ENCODE data around the gene CD47. TPM values are rescaled to one million over a fixed set of nuclear protein-coding genes. Genes with fewer than 3 reads are reported as not detected.
A peak's percentile ranks its signal among the peaks of the same experiment; 100 is the strongest.

Gene CD47
- total and polyA plus RNA-seq, 10 of the 15 experiments (the other 5 are each of a cell fraction or from before 2014, with no cell fraction given) = 22.9 to 175 (median 81.1) TPM

- peak overlapping the region; percentile 95 for H3K4me3 ChIP-seq
- H3K36me3 ChIP-seq (ENCODE audit: control insufficient read depth in 2 of 2, insufficient read depth in 2 of 2, low read length in 1 of 2) = peaks cover 0 to 2% of the 10 kb centered on the region in 2 experiments; a peak in 2 of 4 replicates
- no peak overlapping the region for H2AFZ ChIP-seq (ENCODE audit: control insufficient read depth, low read depth, low read length)
- CTCF ChIA-PET = interaction anchor here (1.5 to 1.9 kb wide), 2 partner anchors 39 to 67 kb away, joined by 5 to 7 read pairs; no protein-coding TSS in a partner anchor
- FAIRE-seq (peak; percentile 7), ATAC-seq (no peak), DNase-seq (ENCODE audit: low read depth, low spot score) (no peak)
- H3K9ac ChIP-seq (ENCODE audit: control insufficient read depth, insufficient read depth, low read length) = peak overlapping the region; percentile 11; the same call in 1 of the 2 replicates
- peaks cover 100% of the 10 kb centered on the region for H3K79me2 ChIP-seq (ENCODE audit: control insufficient read depth, insufficient read depth, low read length)
- peak overlapping the region; percentile 83 for H3K4me2 ChIP-seq (ENCODE audit: control insufficient read depth, insufficient read depth)
- H4K20me1 ChIP-seq (ENCODE audit: control insufficient read depth, insufficient read depth) = no peaks in the 10 kb centered on the region; the same call in 1 of the 2 replicates
- POLR2A ChIA-PET = no interaction called here
- BruUV-seq (replicated peaks) = no TSS peak
- RAD21 ChIA-PET (ENCODE audit: unreplicated experiment) = interaction anchor here (1.0 to 3.3 kb wide), 3 partner anchors 13 to 38 kb away, joined by 3 to 23 read pairs (median 6); no protein-coding TSS in a partner anchor
- no peaks in the 10 kb centered on the region for H3K27me3 ChIP-seq (replicated peaks in 1 of 2; ENCODE audit: control insufficient read depth in 2 of 2, insufficient read depth in 2 of 2, low read length in 1 of 2)
- TF ChIP-seq TBL1XR1 (IDR thresholded peaks at IDR 0.05; ENCODE audit: low read depth, low read length) (no peak), CHD1 (IDR thresholded peaks at IDR 0.05; ENCODE audit: low read depth, low read length) (no peak), POLR2A (IDR thresholded peaks at IDR 0.05; ENCODE audit: low read depth, low read length) (no peak), ZNF24 (IDR thresholded peaks at IDR 0.05) (no peak), SMAD5 (IDR thresholded peaks at IDR 0.05; ENCODE audit: low read depth) (no peak), RAD51 (IDR thresholded peaks at IDR 0.05) (no peak), SMARCA5 (IDR thresholded peaks at IDR 0.05) (no peak), MXI1 (IDR thresholded peaks at IDR 0.05; ENCODE audit: low read depth, low read length) (no peak), NFIC (IDR thresholded peaks at IDR 0.05; ENCODE audit: low read depth, low read length) (no peak), RELB (IDR thresholded peaks at IDR 0.05; ENCODE audit: low read depth) (no peak), TCF7 (IDR thresholded peaks at IDR 0.05; ENCODE audit: borderline replicate concordance) (no peak), YY1 (IDR thresholded peaks at IDR 0.05; ENCODE audit: low read depth, low read length) (no peak), POU2F2 (IDR thresholded peaks at IDR 0.05; ENCODE audit: borderline replicate concordance, low read depth, low read length) (no peak), SREBF1 (IDR thresholded peaks at IDR 0.05; ENCODE audit: low read length) (no peak), FOXK2 (IDR thresholded peaks at IDR 0.05) (no peak), CREB1 (IDR thresholded peaks at IDR 0.05; ENCODE audit: low read depth) (no peak), ZNF687 (IDR thresholded peaks at IDR 0.05) (no peak), MEF2A (IDR thresholded peaks at IDR 0.05; ENCODE audit: insufficient read depth, low read depth, low read length) (no peak), MYB (IDR thresholded peaks at IDR 0.05; ENCODE audit: borderline replicate concordance, low read depth, low read length) (no peak), RAD21 (IDR thresholded peaks at IDR 0.05; ENCODE audit: insufficient read depth, low read depth, low read length) (no peak)
- in situ Hi-C loops (cut with MboI) = no loop called here
- no peaks in the 10 kb centered on the region for H3K9me3 ChIP-seq (replicated peaks; ENCODE audit: control insufficient read depth, insufficient read depth, low read length)
- 92% methylated on average over 4 of the region's 4 CpGs for WGBS (ENCODE audit: insufficient coverage, insufficient replicate concordance, low lambda C conversion rate, missing lambda C conversion rate)
- H3K4me1 ChIP-seq (ENCODE audit: control insufficient read depth, insufficient read depth, low read length) = peaks cover 10% of the 10 kb centered on the region; the same call in 1 of the 2 replicates
- peak overlapping the region; percentile 32 for H3K27ac ChIP-seq (ENCODE audit: control insufficient read depth, insufficient read depth)
- intact Hi-C loops (cut with micrococcal nuclease; ENCODE audit: unreplicated experiment) = loop anchor here (5.0 kb wide), 2 partner anchors 301 to 321 kb away; no protein-coding TSS in a partner anchor
- SMC1A ChIA-PET (ENCODE audit: uncharacterized antibody, unreplicated experiment) = interaction anchor here (0.7 to 5.0 kb wide), 9 partner anchors 8 to 70 kb away, joined by 3 to 20 read pairs (median 3); no protein-coding TSS in a partner anchor
These were observed 4.2 kb downstream of the CD47 start for GRCh38 chr3:108086653-108087052.
